HG02852 (cell line): ENCODE data around the gene CFAP221.

Experiments used
- ATAC-seq: cut with Tn5 transposase; IDR thresholded peaks from one replicate; pipeline ENCODE4 v1.9.1; 2021; ENCODE audit warnings: mild to moderate bottlenecking, moderate library complexity; ENCODE audit not compliant: unreplicated experiment

Gene CFAP221

GRCh38 chr2:119674711-119675500, 130.7 kb downstream of the CFAP221 start:
- ATAC-seq = no peak

GRCh38 chr2:119678021-119678656, 133.9 kb downstream of the CFAP221 start:
- no peak for ATAC-seq

DNA sequence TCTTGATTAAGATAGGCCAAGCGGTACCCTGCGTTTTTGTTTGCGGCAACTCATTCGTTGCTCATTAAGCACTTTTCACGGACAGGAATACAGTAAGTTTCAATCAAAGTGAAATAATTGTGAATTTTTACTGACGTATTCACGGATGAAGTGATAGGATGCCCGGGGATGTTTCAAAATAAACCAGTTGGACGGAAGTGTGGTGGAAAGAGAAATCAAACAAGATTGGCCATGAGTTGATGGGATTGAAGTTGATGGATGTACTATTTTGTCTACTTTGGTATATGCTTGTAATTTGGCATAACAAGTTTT, 135.2 kb downstream of the CFAP221 start:
- ATAC-seq = no peak

GRCh38 chr2:119679846-119680245, 135.6 kb downstream of the CFAP221 start:
- no peak for ATAC-seq

GRCh38 chr2:119680457-119681202, 136.4 kb downstream of the CFAP221 start:
- ATAC-seq = no peak

GRCh38 chr2:119681203-119681867, 137.1 kb downstream of the CFAP221 start:
- no peak for ATAC-seq

- no peak for ATAC-seq
Observed at GRCh38 chr2:119681868-119682220, 137.6 kb downstream of the CFAP221 start.

DNA sequence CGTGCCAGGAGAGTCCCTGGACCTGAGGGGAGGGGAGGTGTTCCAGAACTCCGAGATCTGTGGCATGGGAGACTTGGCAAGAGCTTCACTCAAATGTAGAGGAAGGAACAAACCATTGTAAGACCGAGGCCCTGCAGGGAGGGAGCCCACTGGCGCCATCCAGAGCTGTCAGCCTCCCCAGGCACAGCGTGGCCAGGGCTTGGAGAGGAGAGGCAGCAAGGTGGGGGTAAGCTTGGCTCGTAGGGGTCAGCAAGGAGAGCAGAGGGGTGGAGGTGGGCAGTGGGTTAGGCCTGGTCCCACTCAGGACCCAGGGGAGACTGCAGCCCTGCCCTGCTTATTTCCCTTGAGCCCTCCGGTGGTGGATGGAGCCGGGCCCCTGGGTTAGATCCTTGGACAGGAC, 138.3 kb downstream of the CFAP221 start:
- no peak for ATAC-seq

GRCh38 chr2:119683074-119683712, 138.9 kb downstream of the CFAP221 start:
- no peak for ATAC-seq

GRCh38 chr2:119683713-119684443, 139.6 kb downstream of the CFAP221 start:
- no peak for ATAC-seq

GRCh38 chr2:119684518-119684917, 140.3 kb downstream of the CFAP221 start:
- ATAC-seq = no peak

GRCh38 chr2:119688616-119689015, 144.4 kb downstream of the CFAP221 start:
- no peak for ATAC-seq

DNA sequence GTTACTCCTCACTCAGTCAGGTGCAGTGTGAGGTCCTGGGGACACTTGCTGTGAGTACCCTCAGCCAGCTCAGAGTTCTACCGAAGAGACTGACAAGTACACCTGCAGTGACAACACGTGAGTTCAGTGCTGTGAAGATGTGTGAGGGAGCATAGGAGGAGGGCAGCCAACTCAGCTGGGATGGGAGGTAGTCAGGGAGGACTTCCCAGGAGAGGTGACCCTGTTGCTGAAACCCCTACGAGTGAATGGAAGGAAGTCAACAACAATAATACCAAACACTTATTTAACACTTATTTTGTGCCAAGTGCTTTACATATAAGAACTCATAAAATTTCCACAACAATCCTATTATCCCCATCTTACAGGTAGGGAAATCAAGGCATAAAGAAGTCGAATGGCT, 145.0 kb downstream of the CFAP221 start:
- ATAC-seq = no peak

- ATAC-seq = no peak
Observed at GRCh38 chr2:119691189-119691588, 146.9 kb downstream of the CFAP221 start.

DNA sequence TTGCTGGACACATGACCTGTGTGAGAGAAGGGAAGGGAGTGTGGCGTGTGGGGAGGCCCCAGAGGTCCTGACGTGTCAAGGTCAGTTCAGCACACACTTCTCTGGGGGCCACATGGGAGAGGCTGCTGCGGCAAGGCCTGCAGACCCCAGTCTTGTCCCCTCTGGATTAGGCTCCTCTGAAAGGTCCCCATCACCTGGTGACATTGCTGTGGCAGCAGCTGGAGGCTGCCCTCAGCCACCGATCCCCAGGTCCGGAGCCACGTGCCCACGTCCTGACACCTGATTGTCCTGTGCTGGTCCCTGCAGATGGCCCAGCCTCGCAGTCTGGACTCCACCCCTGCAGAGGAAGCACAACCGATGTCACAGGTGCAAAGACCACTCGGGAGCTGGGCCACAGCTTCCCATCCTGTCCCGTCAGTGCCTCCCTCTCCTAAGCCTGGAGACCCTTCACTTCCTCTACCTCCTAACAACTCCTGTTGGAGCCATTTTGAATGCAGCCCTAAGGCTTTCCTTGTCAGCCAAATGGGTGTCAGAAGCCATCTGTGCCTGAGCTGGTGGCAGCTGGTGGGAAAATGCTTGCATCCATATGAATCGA, 147.5 kb downstream of the CFAP221 start:
- no peak for ATAC-seq

DNA sequence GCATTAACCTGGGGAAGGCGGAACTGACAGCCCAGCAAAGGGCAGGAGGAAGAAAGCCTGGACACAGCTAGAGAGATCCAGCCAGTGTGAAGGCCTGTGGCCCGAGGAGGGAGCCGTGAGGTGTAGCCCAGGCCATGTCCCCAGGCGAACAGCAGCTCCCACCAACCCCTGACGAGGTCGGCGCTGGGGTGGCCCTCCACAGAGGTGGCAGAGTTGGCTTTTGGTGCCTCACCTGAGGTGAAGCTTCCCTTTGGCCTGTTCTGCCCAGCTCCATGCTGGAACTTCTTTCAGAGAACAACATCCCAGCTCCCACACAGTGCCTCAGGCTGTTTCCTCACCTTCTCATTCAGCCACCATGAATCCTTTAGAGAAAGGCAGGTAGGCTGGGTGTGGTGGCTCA, 148.1 kb downstream of the CFAP221 start:
- no peak for ATAC-seq

- ATAC-seq = no peak
Observed at GRCh38 chr2:119692954-119693353, 148.7 kb downstream of the CFAP221 start.

DNA sequence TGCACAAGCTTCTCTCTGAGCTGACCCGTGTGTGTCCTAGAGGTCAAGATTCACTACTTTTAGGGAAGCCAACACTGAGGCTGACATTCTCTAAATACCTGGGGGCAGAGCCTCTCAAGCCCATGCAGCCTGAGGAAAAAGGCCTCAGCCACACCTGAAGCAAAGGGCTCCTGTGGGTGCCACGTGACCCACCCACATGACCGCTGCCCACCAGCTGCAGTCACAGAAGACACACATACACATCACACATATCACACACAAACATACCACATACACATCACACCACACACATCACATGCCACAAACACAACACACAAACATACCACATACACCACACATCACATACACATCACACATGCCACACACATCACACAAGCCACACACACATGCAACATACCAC, 149.3 kb downstream of the CFAP221 start:
- no peak for ATAC-seq

- ATAC-seq = no peak
Observed at GRCh38 chr2:119693967-119694366, 149.7 kb downstream of the CFAP221 start.

DNA sequence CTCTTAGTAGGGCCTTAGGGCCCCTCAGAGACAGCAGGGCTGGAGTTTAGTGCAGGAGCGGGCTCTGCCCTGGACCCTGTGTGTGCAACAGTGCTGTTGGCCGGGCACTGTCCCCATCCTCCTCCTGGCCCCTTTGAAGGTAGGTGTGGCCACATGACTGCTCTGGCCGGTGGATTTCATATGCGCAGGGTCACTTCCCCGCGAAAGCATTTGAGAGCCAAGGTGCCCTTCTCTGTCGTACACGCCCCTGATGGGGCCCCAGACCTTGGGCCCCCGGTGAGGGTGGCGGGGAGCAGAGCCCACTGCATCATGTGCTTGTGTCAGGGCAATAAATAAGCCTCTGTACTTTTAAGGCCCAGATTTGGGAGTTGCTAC, 150.2 kb downstream of the CFAP221 start:
- no peak for ATAC-seq
